CD4-positive, alpha-beta T cell treated with Interleukin-4 for 1 hour (primary cell): ENCODE measurements around the gene NR0B1.

ENCODE experiments used
- DNase-seq, 2 donors: peaks; one replicate each; pipeline ENCODE4 v3.0.0-alpha.2; 2020 to 2022

The NR0B1 gene, protein sequence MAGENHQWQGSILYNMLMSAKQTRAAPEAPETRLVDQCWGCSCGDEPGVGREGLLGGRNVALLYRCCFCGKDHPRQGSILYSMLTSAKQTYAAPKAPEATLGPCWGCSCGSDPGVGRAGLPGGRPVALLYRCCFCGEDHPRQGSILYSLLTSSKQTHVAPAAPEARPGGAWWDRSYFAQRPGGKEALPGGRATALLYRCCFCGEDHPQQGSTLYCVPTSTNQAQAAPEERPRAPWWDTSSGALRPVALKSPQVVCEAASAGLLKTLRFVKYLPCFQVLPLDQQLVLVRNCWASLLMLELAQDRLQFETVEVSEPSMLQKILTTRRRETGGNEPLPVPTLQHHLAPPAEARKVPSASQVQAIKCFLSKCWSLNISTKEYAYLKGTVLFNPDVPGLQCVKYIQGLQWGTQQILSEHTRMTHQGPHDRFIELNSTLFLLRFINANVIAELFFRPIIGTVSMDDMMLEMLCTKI

GRCh38 chrX:30309139-30309571, at the start of gene NR0B1:
NR0B1 (minus strand) TSS chrX:30309390; CDS start chrX:30309363, 27 bp downstream.
- no peak for DNase-seq

DNA sequence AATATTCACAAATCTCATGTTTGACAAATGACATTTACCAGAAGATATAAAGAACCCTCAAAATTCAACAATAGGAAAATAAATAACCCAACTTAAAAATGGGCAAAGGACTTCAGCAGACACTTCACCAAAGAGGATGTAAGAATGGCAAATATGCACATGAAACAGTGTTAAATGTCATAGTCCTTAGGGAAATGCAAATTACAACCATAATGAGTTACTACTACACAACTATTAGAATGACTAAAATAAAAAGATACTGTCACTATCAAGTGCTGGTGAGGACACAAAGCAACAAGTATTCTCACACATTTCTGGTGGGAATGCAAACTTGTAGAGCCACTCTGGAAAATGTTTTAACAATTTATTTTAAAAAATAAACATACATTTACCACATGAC, 40.8 kb upstream of the NR0B1 start:
- no peak for DNase-seq

DNA sequence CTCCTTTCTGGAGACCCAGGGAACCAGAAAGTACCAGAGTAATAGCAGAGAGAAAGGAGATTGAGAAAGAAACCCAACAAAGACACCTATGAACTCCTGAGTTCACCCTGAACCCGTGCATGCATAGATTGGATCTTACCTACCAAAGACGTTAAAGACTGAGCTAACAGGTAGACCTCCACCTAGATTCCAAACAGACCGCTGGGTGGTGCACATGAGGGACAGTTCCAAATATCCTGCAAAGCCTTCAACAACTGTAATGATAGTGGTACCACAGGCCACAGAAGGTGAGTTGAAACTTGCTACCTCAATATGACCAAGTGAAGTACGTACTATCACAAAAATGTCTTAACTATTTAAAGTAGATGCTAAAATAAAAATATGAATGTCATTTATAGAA, 34.0 kb upstream of the NR0B1 start:
- DNase-seq = no peak

- DNase-seq = no peak
These were observed 31.6 kb upstream of the NR0B1 start for GRCh38 chrX:30340753-30341152.

DNA sequence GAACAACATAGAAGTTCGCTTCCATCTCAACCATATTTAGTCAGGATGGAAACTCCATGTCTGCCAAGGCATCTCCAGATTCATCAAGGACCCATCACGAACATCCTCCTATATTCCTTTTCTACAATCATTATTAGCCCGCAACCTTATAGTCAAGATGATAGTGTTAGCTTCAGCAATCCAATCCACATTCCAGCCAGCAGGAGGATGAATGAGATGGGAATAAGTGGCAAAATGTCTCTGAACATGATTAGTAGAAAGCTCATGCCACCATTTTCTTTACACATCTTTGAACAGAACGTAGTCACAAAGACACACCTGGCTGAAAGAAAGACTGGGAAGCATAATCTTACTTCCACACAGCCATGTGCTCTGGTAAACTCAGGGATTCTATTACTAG, 18.6 kb upstream of the NR0B1 start:
- no peak for DNase-seq

DNA sequence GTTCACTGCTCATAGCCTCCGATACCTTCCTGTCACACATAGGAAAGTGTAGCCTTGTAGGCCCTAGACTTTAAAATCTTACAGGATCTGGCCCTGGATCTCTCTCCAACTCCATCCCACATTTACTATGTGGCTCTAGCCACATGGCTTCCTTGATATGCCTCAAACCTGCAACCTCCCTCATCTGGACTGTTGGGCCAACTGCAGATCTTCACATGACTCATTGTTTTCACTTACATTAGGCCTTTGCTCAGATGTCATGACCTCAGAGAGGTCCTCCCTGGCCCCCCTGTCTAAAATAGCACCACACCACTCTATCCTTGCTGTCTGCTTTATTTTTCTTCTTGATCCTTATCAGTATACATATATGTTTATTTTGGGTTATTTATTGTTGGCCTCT, 8.1 kb upstream of the NR0B1 start:
- no peak for DNase-seq

DNA sequence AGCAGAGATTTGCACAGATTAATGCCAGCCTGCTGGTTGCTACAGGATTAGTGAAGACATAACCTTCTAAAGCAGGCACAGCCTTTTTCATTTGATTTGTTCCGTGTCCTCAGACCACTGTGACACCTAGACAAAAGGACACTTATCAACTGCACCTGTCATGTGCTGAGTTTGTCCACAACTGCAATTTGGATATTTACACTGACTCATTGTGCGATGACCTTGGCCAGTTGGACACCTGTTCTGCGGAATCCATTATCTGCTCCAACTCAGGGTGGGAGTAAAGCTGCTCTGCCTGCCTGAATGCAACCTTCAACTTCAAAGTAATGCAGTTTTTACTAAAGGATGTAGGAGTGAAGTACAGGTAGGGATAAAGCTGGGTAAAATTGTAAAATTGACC, 4.1 kb upstream of the NR0B1 start:
- no peak for DNase-seq

DNA sequence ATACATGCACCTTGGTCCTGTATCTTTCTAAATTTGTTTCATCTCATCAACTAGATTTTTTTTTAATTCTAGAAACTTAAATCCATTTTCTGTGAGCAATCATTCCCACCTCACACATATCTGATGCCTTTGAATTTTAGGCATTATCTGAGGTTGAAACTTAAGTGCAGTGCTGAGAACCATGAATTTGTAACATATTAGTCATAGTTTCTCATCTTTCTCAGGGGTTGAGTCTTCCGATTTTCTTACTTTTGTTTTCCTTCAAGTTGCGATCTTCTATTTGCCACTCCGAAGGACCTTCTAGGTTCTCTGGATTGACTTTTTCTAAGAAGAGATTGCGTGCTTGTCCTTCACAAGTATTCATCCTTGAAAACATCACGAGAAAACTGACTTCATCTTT, 3.7 kb upstream of the NR0B1 start:
- no peak for DNase-seq

- DNase-seq = no peak
These were observed 1.4 kb upstream of the NR0B1 start for GRCh38 chrX:30310429-30311206.

GRCh38 chrX:30308263-30309138, 689 bp downstream of the NR0B1 start:
- no peak for DNase-seq

DNA sequence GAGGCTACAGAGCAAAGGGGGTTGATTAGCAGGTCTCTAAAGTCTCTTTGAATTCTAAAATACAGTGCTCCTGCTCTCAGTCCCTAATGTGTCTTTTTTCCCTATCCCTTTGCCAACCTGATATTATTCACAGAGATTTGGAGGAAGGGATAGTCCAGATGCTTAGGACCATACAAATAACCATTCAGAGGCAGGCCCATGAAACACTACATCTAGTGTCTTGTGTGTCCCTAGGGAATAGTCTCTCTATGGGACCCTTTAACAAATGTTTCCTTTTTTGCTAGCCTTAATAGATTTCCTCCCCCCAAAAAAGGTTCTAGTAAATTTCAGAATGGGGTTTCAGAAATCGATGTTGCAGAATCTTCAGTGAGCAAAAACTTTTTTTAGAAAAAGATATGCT, 1.7 kb downstream of the NR0B1 start:
- no peak for DNase-seq

DNA sequence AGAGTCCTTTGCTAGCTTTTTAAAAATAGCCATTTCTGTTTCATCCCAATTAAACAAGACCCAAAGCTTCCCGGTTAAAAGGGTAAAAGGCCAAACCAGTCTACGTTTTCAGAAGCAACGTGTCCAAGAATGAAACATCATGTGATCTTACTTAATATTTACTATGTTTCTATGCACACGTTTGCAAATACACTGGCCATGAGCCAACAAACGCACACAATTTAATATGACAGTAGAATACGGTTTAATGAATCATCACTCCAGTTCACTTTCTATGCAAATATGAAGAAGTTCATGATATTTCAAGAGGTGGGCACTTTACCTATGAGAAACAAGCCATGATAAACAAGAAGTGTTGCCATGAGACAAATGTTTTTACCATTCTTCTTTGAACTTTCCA, 4.3 kb downstream of the NR0B1 start:
- no peak for DNase-seq

- DNase-seq = no peak
These were observed 6.2 kb downstream of the NR0B1 start for GRCh38 chrX:30302956-30303355.

DNA sequence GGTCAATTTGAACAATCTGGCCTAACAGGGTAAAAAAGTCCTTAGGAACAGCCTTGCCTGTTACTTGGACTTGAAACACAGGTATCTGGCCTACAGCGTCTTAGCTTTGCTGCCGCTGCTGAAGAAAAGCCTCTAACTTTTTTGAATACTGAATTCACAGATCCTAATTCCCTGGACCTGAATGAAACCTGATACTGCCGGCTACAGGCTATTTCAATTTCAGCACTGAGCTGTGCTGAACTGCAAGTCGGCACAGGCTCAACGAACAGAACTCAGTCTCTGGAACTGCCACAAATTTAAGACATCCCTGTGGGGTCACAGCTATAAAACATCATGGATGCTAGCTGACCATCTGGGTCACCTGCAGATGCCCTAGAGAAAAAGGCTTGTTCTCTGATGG, 7.2 kb downstream of the NR0B1 start:
- no peak for DNase-seq

GRCh38 chrX:30301208-30301607, 8.0 kb downstream of the NR0B1 start:
- DNase-seq = no peak

DNA sequence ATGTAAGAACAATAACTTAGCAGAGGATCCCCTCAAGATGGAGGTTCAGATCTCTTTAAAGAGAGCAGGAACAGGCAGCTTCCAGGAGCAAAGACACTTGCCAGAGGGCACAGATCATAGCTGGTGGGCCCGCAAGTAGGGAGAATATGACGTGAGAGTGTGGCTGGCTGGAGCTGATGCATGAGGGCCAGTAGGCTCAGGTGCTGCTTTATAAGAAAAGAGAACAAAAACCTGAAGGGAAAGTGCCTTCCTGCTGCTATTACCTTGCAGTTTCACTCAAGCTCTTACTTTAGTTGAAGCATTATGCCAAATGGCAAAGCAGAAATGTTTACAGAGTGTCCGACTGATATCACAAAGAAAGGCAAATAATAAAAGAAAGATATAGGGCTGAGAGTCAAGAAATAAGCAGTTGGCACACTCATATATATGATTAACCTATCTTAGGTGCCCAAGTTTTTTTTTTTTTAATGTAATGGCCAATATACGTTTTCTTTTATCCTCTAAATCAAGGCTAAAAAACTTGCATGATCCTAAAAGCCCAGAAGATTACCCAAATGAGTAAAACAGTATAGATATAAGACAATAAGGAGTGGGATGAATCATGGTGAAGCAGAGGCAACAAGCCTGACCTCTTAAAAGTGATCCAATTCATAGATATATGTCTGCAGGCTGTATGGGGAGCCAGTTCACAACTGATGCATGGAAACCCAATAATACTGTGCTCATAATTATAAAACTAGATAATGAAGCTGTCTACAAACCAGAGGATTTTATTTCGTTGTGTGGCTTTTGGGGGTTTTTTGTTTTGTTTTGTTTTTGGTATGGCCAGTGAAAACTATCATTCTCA, 12.6 kb downstream of the NR0B1 start:
- no peak for DNase-seq

- DNase-seq = no peak
These were observed 25.6 kb downstream of the NR0B1 start for GRCh38 chrX:30283456-30284200.

DNA sequence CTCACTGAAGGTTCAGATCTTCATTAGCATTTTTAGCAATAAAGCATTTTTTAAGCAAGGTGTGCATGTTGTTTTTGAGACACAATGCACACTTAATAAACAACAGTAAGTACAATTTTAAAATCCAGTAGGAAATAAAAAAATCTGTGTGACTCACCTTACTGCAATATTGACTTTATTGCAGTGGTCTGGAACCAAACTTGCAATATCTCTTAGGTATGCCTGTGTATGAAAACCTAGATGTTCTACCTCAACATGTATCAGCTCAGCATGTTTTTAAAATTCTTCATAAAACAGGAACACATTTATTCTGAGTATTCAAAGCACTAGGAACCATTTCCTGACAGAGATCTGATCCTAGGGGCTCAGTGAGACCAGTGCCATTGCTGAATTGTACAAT, 26.7 kb downstream of the NR0B1 start:
- no peak for DNase-seq

DNA sequence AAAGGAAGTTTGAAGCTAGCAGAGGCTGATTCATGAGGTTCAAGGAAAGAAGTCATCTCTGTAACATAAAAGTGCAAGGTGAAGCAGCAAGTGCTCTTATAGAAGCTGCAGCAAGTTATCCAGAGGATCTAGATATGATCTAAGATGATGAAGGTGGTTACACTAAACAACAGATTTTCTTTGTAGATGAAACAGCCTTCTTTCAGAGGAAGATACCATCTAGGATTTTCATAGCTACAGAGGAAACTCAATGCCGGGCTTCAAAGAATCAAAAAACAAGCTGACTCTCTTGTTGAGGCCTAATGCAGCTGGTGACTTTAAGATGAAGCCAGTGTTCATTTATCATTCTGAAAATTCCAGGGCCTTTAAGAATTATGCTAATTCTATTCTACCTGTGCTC, 28.8 kb downstream of the NR0B1 start:
- no peak for DNase-seq

DNA sequence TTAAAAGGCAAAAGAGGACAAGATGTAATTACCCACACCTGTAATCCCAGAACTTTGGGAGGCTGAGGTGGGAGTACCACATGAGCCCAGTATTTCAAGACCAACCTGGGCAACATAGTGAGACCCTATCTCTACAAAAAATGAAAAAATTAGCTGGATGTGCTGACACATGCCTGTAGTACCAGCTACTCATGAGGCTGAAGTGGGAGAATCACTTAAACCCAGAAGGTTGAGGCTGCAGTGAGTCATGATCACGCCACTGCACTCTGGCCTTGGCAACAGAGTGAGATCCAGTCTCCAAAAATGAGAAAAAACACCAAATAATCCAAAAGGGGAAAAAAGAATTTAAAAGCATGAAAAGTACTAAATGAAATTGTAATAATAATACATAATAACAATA, 30.8 kb downstream of the NR0B1 start:
- no peak for DNase-seq

DNA sequence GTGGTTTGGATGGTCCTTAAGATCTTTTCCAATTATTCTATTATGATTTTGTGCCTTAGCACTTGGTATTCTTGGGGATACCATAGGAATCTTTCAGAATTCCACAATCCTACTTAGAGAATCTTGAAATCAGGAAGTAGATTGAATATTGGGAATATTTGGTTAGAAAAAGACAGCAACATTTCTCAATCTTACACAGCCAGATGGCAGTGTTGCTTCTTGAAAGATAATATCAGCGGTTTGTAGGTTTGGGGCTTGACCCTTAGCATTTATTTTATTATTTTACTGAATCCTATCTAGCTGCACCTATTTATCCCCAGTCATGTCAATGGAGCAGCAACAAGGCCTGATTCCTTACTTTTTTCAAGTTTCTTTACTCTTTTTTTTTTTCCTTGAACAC, 33.7 kb downstream of the NR0B1 start:
- DNase-seq = no peak

DNA sequence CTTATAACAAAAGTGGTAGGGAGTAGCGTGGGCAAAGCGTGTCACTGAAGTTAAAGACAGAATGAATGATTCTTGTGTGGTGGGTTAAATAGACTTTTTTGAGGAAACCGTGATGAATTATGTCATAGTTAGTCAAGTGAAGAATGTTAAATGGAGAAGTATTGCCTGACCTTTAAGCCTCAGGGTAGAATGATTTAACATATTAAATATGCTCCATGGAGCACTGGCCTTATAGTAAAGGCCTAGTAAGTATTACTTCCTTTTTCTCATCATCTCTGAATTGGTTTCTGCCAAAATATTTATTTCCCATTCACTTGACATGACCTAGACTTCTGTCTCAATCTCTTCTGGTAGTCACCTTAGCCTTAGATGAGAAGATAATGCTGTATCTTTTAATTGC, 38.6 kb downstream of the NR0B1 start:
- DNase-seq = no peak
